MM.1S (cell line): ENCODE measurements around the gene PRKCE.

Experiments
- EZH2 ChIP-seq: fragments of 300-600 bp; sonication (generic); optimal IDR thresholded peaks from 2 replicates; pipeline ENCODE3; 2017; ENCODE audit warnings: low read depth, mild to moderate bottlenecking, antibody characterized with exemption, low read length, mixed read lengths
- EZH2phosphoT487 ChIP-seq: fragments of 300-600 bp; sonication (generic); IDR thresholded peaks from 2 replicates; pipeline ENCODE4 v1.6.1; 2018; ENCODE audit warnings: antibody characterized with exemption, low read length
- TF ChIP-seq, protein P1 (sequence below): fragments of 300-600 bp; sonication (generic); IDR thresholded peaks from 2 replicates; pipeline ENCODE4 v1.5.1; 2016; ENCODE audit warnings: antibody characterized with exemption, low read length, mixed read lengths

DNA sequence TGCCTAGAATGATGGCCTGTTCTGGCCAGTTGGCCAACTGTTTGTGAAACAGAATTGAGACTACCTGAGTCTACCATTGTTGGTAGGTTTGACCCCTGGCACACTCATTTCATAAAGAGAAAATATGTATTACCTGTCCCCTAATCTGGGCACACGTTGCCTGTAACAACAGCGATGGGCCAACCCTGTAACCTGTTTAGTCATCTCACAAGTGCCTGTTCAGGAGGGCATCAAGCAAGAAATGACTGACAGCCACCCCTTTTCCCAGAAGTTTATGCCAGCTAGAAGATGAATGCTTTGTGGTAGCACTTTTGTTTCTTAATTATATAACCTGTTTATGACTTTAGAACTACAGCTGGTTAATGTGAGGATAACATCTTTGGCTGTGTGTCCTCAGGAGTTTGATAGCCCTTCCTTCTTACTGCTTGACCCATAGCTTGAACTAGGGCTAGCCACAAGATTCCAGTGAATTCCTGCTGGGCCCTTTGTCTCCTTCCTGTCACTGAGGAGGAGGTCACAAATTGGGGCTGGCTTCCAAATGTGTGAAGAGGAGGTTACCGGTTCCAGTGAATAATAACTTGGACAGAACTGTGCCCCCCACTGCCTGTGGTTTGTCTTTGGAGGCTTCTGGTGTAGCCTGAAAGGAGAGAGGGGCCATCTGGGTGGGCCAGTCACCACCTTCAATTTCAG, 371.8 kb downstream of the PRKCE start:
- TF ChIP-seq, protein P1, sequence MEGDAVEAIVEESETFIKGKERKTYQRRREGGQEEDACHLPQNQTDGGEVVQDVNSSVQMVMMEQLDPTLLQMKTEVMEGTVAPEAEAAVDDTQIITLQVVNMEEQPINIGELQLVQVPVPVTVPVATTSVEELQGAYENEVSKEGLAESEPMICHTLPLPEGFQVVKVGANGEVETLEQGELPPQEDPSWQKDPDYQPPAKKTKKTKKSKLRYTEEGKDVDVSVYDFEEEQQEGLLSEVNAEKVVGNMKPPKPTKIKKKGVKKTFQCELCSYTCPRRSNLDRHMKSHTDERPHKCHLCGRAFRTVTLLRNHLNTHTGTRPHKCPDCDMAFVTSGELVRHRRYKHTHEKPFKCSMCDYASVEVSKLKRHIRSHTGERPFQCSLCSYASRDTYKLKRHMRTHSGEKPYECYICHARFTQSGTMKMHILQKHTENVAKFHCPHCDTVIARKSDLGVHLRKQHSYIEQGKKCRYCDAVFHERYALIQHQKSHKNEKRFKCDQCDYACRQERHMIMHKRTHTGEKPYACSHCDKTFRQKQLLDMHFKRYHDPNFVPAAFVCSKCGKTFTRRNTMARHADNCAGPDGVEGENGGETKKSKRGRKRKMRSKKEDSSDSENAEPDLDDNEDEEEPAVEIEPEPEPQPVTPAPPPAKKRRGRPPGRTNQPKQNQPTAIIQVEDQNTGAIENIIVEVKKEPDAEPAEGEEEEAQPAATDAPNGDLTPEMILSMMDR = no peak
- no peak for TF ChIP-seq EZH2
- no peak for TF ChIP-seq EZH2phosphoT487
